ENCODE results near the gene RAMACL. TPM values are rescaled to one million over a fixed set of nuclear protein-coding genes. Genes with fewer than 3 reads are reported as not detected.

The RAMACL gene
- total RNA-seq, 1 experiment from 2014 or later: 3.6 TPM

DNA sequence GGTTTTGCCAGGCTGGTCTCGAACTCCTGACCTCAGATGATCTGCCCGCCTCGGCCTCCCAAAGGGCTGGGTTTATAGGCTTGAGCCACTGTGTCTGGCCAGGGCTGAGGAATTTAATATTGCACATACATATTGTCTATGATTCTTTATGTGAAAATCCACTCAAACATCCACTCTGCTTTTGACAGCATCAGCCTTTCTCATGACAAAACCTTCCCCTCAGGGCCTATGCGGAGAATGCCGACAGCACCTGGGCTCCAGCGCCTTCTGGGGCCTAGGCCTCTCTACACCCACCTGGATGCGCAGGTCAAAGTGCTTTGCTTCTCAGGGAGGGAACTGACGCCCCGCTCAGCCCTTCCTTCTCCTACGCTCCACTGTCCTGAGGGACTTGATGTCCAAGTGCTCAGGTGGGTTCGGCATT, 5.4 kb downstream of the RAMACL start:
- Histone ChIP-seq H3K9ac (ENCODE audit: low read length) (no peak overlapping the region), H3K79me2 (ENCODE audit: low read length) (no peaks in the 10 kb centered on the region), H3K9me3 (ENCODE audit: low read length) (no peaks in the 10 kb centered on the region), H3K9me2 (replicated peaks; ENCODE audit: insufficient read depth, low read length) (no peaks in the 10 kb centered on the region), H3K27ac (ENCODE audit: low read length) (no peak overlapping the region), H3K4me3 (ENCODE audit: low read length) (no peak overlapping the region), H3K4me1 (ENCODE audit: low read length) (peaks cover 50% of the 10 kb centered on the region), H3K27me3 (ENCODE audit: low read length) (no peaks in the 10 kb centered on the region), H4K20me1 (ENCODE audit: insufficient read depth, low read depth, low read length) (no peaks in the 10 kb centered on the region), H2AFZ (ENCODE audit: low read length) (no peak overlapping the region), H3K36me3 (ENCODE audit: insufficient read depth, low read length) (no peaks in the 10 kb centered on the region), H3K4me2 (ENCODE audit: low read depth, low read length, poor library complexity, severe bottlenecking) (no peak overlapping the region)
- DNase-seq: no peak

DNA sequence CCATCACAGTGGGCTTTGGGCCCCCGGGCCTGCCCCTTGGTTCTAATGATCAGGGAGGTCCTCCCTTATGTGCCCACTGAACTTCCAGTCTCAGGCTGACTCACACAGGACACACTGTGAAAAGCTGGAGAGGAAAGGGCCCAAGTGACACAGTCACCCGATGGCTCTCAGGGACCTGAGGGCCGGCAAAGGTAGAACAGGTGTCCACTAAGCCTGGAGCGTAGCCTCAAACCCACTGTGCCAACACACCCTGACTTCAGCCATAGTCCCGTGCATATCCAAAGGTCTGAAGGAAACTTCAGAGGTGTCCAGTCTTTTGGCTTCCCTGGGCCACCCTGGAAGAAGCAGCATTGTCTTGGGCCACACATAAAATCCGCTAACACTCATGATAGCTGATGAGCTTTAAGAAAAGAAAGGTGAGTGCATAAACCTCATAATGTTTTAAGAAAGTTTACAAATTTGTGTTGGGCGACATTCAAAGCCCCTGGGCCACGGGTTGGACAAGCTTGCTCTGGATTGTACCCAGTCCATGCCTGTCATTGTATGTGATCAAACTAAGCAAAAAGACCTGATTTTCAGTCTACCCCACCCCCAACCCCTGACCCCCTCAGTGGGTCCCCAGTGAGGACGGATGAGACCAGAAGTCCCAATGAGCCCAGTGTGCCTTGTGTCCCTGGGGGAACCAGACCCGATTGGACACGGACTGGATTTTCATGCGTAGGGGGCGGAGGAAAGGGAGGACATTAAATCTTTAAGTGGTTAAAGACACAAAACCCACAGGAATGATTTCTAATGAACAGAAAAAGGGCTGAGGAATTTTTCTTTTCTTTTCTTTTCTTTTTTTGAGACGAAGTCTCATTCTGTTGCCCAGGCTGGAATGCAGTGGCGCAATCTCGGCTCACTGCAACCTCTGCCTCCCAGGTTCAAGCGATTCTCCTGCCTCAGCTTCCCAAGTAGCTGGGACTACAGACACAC, 6.1 kb downstream of the RAMACL start:
- Histone ChIP-seq H3K79me2 (ENCODE audit: low read length) (no peaks in the 10 kb centered on the region), H3K9me2 (replicated peaks; ENCODE audit: insufficient read depth, low read length) (no peaks in the 10 kb centered on the region), H3K4me1 (ENCODE audit: low read length) (peaks cover 52% of the 10 kb centered on the region), H3K4me3 (ENCODE audit: low read length) (no peak overlapping the region), H3K36me3 (ENCODE audit: insufficient read depth, low read length) (no peaks in the 10 kb centered on the region), H3K27me3 (ENCODE audit: low read length) (no peaks in the 10 kb centered on the region), H3K9ac (ENCODE audit: low read length) (no peak overlapping the region), H3K27ac (ENCODE audit: low read length) (no peak overlapping the region), H2AFZ (ENCODE audit: low read length) (no peak overlapping the region), H3K9me3 (ENCODE audit: low read length) (no peaks in the 10 kb centered on the region), H3K4me2 (ENCODE audit: low read depth, low read length, poor library complexity, severe bottlenecking) (no peak overlapping the region), H4K20me1 (ENCODE audit: insufficient read depth, low read depth, low read length) (no peaks in the 10 kb centered on the region)
- no peak for DNase-seq

- no peaks in the 10 kb centered on the region for H3K79me2 ChIP-seq (ENCODE audit: low read length)
- H3K9me2 ChIP-seq (replicated peaks; ENCODE audit: insufficient read depth, low read length): no peaks in the 10 kb centered on the region
- no peak overlapping the region for H3K4me2 ChIP-seq (ENCODE audit: low read depth, low read length, poor library complexity, severe bottlenecking)
- H3K9ac ChIP-seq (ENCODE audit: low read length): no peak overlapping the region
- no peaks in the 10 kb centered on the region for H3K9me3 ChIP-seq (ENCODE audit: low read length)
- H3K27ac ChIP-seq (ENCODE audit: low read length): no peak overlapping the region
- H2AFZ ChIP-seq (ENCODE audit: low read length): no peak overlapping the region
- DNase-seq: no peak
- H3K27me3 ChIP-seq (ENCODE audit: low read length): no peaks in the 10 kb centered on the region
- H4K20me1 ChIP-seq (ENCODE audit: insufficient read depth, low read depth, low read length): no peaks in the 10 kb centered on the region
- no peak overlapping the region for H3K4me3 ChIP-seq (ENCODE audit: low read length)
- no peaks in the 10 kb centered on the region for H3K36me3 ChIP-seq (ENCODE audit: insufficient read depth, low read length)
- peaks cover 44% of the 10 kb centered on the region for H3K4me1 ChIP-seq (ENCODE audit: low read length)
These were observed 7.1 kb downstream of the RAMACL start for GRCh38 chr6:166579237-166579850.

DNA sequence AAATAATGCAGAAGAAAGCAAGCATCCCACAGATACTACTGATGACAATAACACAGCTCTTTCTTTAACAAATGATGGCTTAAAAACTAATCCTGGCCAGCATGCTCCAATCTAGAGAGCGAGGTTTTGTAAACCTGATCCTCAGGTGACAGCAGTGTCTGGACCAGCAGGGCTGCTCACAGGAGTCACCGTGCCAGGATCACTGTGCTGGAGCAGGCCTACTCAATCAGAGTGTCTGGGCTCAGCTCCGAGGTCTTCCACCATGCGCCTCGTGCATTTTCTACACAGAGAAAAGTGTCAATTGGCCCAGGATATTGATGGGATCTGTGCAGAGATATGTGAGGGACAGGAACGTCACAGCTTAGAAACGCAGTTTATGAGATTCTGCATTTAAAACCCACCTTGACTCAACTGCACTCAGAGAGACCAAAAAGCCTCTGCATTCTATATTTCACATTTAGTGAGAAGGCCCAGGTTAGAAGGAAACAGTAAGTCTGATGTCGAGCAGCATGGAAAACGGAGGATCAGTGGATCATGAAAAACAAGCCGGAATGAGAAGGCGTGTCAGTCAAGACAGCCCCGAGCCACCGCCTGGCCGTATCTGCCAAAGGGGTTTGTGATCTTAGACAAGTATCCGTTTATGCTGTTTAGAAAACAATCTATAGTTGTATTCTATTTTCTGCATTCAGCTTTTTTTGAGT, 7.8 kb downstream of the RAMACL start:
- Histone ChIP-seq H3K4me2 (ENCODE audit: low read depth, low read length, poor library complexity, severe bottlenecking) (no peak overlapping the region), H3K27me3 (ENCODE audit: low read length) (no peaks in the 10 kb centered on the region), H3K9me3 (ENCODE audit: low read length) (no peaks in the 10 kb centered on the region), H3K4me3 (ENCODE audit: low read length) (no peak overlapping the region), H3K27ac (ENCODE audit: low read length) (no peak overlapping the region), H3K4me1 (ENCODE audit: low read length) (peaks cover 41% of the 10 kb centered on the region), H4K20me1 (ENCODE audit: insufficient read depth, low read depth, low read length) (no peaks in the 10 kb centered on the region), H3K9ac (ENCODE audit: low read length) (no peak overlapping the region), H2AFZ (ENCODE audit: low read length) (no peak overlapping the region), H3K9me2 (replicated peaks; ENCODE audit: insufficient read depth, low read length) (no peaks in the 10 kb centered on the region), H3K79me2 (ENCODE audit: low read length) (no peaks in the 10 kb centered on the region), H3K36me3 (ENCODE audit: insufficient read depth, low read length) (no peaks in the 10 kb centered on the region)
- DNase-seq: no peak

- no peaks in the 10 kb centered on the region for H3K79me2 ChIP-seq (ENCODE audit: low read length)
- no peak for DNase-seq
- no peaks in the 10 kb centered on the region for H4K20me1 ChIP-seq (ENCODE audit: insufficient read depth, low read depth, low read length)
- H3K4me3 ChIP-seq (ENCODE audit: low read length): no peak overlapping the region
- no peaks in the 10 kb centered on the region for H3K9me3 ChIP-seq (ENCODE audit: low read length)
- no peaks in the 10 kb centered on the region for H3K36me3 ChIP-seq (ENCODE audit: insufficient read depth, low read length)
- H3K9me2 ChIP-seq (replicated peaks; ENCODE audit: insufficient read depth, low read length): no peaks in the 10 kb centered on the region
- H3K27me3 ChIP-seq (ENCODE audit: low read length): no peaks in the 10 kb centered on the region
- peaks cover 58% of the 10 kb centered on the region for H3K4me1 ChIP-seq (ENCODE audit: low read length)
- H3K27ac ChIP-seq (ENCODE audit: low read length): no peak overlapping the region
- H3K4me2 ChIP-seq (ENCODE audit: low read depth, low read length, poor library complexity, severe bottlenecking): no peak overlapping the region
- no peak overlapping the region for H2AFZ ChIP-seq (ENCODE audit: low read length)
- H3K9ac ChIP-seq (ENCODE audit: low read length): no peak overlapping the region
These were observed 11.3 kb downstream of the RAMACL start for GRCh38 chr6:166575205-166575604.

- Histone ChIP-seq H3K9ac (ENCODE audit: low read length) (no peak overlapping the region), H3K36me3 (ENCODE audit: insufficient read depth, low read length) (no peaks in the 10 kb centered on the region), H3K4me3 (ENCODE audit: low read length) (no peak overlapping the region)
These were observed 12.8 kb downstream of the RAMACL start for GRCh38 chr6:166573511-166574216.

DNA sequence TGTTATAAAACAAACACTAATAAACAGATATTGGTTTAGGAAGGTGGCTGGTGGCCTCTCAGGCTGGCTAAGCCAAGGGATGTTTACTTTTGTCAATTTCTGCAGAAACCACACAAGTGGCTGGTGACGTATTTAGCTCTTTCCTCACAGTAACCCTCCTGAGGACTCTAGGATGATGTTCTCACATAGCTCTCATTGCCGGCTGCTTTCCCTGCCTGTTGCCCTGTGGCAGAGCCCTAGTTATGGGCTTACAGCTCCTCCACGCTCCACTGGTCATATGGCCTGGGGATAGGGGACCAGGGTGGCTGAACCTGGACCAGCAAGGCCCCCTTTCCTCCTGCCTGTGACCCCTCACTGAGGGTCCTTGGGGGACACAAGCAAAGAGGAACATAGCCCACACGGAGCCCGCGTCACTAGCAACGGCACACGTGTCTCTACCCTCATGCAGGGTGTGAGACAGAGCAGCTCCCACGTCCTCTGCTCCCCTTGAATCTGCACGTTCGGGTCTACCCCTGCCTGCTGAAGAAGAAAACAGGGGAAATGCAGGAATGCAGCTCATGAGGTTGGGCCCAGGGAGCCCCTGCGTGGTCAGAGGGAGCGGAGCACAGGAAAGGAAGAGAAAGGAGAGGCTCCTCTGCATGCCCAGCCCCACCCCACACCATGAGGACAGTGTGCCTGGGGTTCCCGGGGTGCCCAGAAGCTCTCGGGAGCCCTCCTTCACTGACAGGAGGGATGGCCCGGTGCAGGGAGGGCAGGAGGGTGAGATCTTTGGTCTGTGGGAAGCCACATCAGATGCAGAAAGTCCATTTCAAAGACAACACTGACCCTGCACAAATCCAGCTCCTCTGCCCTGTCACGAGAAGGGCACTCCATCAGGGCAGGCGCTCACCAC, 13.9 kb downstream of the RAMACL start:
- 0 out of 2 replicates have a peak overlapping the region, but pooled peaks have one; percentile 14 for H3K9ac ChIP-seq (ENCODE audit: low read length)

More at GRCh38 chr6:166573511-166574216, 12.8 kb downstream of the RAMACL start:
- no peaks in the 10 kb centered on the region for H3K9me3 ChIP-seq (ENCODE audit: low read length)
- peaks cover 58% of the 10 kb centered on the region for H3K4me1 ChIP-seq (ENCODE audit: low read length)
- H4K20me1 ChIP-seq (ENCODE audit: insufficient read depth, low read depth, low read length): no peaks in the 10 kb centered on the region
- H2AFZ ChIP-seq (ENCODE audit: low read length): no peak overlapping the region
- DNase-seq: no peak
- no peaks in the 10 kb centered on the region for H3K27me3 ChIP-seq (ENCODE audit: low read length)
- no peaks in the 10 kb centered on the region for H3K9me2 ChIP-seq (replicated peaks; ENCODE audit: insufficient read depth, low read length)
- H3K79me2 ChIP-seq (ENCODE audit: low read length): no peaks in the 10 kb centered on the region
- no peak overlapping the region for H3K27ac ChIP-seq (ENCODE audit: low read length)
- no peak overlapping the region for H3K4me2 ChIP-seq (ENCODE audit: low read depth, low read length, poor library complexity, severe bottlenecking)

More for the DNA sequence above, 13.9 kb downstream of the RAMACL start:
- Histone ChIP-seq H3K36me3 (ENCODE audit: insufficient read depth, low read length) (no peaks in the 10 kb centered on the region), H3K4me3 (ENCODE audit: low read length) (no peak overlapping the region), H3K4me2 (ENCODE audit: low read depth, low read length, poor library complexity, severe bottlenecking) (no peak overlapping the region), H2AFZ (ENCODE audit: low read length) (peak overlapping the region; percentile 29; the same call in 1 of the 2 replicates), H3K27me3 (ENCODE audit: low read length) (no peaks in the 10 kb centered on the region), H4K20me1 (ENCODE audit: insufficient read depth, low read depth, low read length) (no peaks in the 10 kb centered on the region), H3K27ac (ENCODE audit: low read length) (no peak overlapping the region), H3K9me2 (replicated peaks; ENCODE audit: insufficient read depth, low read length) (no peaks in the 10 kb centered on the region), H3K9me3 (ENCODE audit: low read length) (no peaks in the 10 kb centered on the region), H3K4me1 (ENCODE audit: low read length) (peaks cover 56% of the 10 kb centered on the region), H3K79me2 (ENCODE audit: low read length) (no peaks in the 10 kb centered on the region)
- DNase-seq: no peak

Measured in Karpas-422 (cell line).